Skeletal muscle tissue (tissue), 4 donors: ENCODE measurements around the gene RXFP1. TPM values are rescaled to one million over a fixed set of nuclear protein-coding genes. Genes with fewer than 3 reads are reported as not detected.

Experiments
- H3K27ac ChIP-seq: one replicate; pipeline ENCODE4 v1.7.0; 2013; ENCODE audit warnings: mild to moderate bottlenecking, low read depth, low read length, inconsistent platforms
- H3K27me3 ChIP-seq, 3 donors: one replicate each; pipeline ENCODE4 v1.7.0; 2013; ENCODE audit warnings: low read length in 3 of 3; ENCODE audit not compliant: control insufficient read depth in 3 of 3, insufficient read depth in 3 of 3
- H3K36me3 ChIP-seq, 3 donors: one replicate each; pipeline ENCODE4 v1.7.0; 2013; ENCODE audit warnings: low read length in 3 of 3; ENCODE audit not compliant: control insufficient read depth in 3 of 3, insufficient read depth in 3 of 3
- H3K4me1 ChIP-seq, 3 donors: one replicate each; pipeline ENCODE4 v1.7.0; 2013; ENCODE audit warnings: low read length in 3 of 3, mild to moderate bottlenecking in 3 of 3; ENCODE audit not compliant: control insufficient read depth in 3 of 3, insufficient read depth in 3 of 3
- H3K4me3 ChIP-seq, 3 donors: one replicate each; pipeline ENCODE4 v1.7.0; 2013; ENCODE audit warnings: low read length in 3 of 3
- H3K9ac ChIP-seq, 3 donors: one replicate each; pipeline ENCODE4 v1.7.0; 2013; ENCODE audit warnings: low read length in 3 of 3, mild to moderate bottlenecking in 3 of 3, moderate library complexity in 2 of 3, low read depth in 1 of 3
- H3K9me3 ChIP-seq, 3 donors: one replicate each; pipeline ENCODE4 v1.7.0; 2013; ENCODE audit warnings: low read length in 3 of 3; ENCODE audit not compliant: control insufficient read depth in 3 of 3
- total RNA-seq: library from RNA; depleted of rRNA; stranded (reverse); fragments of >200 nt; gene quantifications from one replicate; pipeline ENCODE4 v1.2.3, GENCODE V29; 2014
- donor health status: Osteomylitis.

RXFP1 gene
- total RNA-seq, 1 donor from 2014 or later: 0.52 TPM

DNA sequence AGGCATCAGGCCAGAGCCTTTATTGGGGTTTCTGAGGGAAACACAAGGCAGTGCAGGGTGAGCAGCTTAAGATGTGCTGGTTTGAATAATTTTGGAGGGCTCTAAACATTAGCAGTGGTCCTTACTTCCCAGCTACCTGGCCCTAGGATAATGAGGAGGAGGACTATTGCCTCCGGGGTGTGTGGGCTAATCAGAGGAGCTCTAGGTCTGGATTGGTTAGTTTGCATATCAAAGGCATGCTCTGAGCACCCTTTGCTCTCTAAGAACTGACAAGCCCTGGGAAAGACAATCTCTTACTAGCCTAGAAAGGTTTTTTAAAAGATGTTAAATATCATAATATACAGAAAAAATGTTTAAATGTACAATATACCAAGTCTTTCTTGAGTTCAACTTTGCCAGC is 58.4 kb downstream of the RXFP1 start:
- H3K4me3 ChIP-seq: no peak overlapping the region
- H3K9me3 ChIP-seq: no peaks in the 10 kb centered on the region
- H3K27me3 ChIP-seq: no peaks in the 10 kb centered on the region
- H3K27ac ChIP-seq: no peak overlapping the region
- no peaks in the 10 kb centered on the region for H3K4me1 ChIP-seq
- H3K36me3 ChIP-seq: no peaks in the 10 kb centered on the region
- H3K9ac ChIP-seq: no peak overlapping the region

DNA sequence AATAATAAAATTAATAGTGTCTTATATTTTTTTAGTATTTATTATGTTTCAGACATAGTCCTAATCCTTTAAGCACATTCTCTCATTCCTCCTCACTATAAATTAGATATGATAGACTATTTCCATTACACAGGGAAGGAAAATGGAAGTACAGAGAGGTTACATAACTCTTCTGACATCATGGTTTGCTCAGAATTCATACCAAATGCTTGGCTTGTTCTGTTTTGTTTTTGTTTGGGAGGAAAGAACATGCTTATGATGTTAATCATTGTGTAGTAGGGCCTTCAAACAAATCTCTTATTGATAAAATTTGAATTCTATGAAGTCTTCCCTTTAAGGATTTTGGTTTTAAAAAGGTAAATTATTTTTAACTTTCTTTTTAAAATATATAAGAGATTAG is 59.5 kb downstream of the RXFP1 start:
- no peak overlapping the region for H3K9ac ChIP-seq
- no peak overlapping the region for H3K27ac ChIP-seq
- no peak overlapping the region for H3K4me3 ChIP-seq
- no peaks in the 10 kb centered on the region for H3K27me3 ChIP-seq
- H3K4me1 ChIP-seq: no peaks in the 10 kb centered on the region
- no peaks in the 10 kb centered on the region for H3K9me3 ChIP-seq
- no peaks in the 10 kb centered on the region for H3K36me3 ChIP-seq

DNA sequence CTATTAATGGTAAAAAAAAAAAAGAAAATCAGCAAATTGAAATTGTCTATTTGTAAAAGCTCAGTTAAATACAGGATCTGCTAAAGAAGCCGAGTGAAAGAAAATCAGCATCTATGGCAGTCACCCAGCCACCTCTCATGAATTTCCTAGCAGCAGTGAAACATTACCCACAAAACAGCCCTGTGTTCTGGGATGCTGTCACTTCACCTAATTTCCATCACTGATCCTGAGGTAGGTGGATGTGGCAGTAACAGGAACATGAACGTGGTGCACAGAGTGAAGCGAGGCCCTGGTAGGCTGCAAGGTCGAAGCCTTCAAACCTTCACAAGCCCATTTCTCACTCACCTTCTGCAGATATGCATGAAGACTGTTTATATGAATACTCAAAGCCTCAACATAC is 65.2 kb downstream of the RXFP1 start:
- Histone ChIP-seq H3K4me3 (no peak overlapping the region), H3K27ac (no peak overlapping the region), H3K36me3 (no peaks in the 10 kb centered on the region), H3K4me1 (no peaks in the 10 kb centered on the region), H3K27me3 (no peaks in the 10 kb centered on the region), H3K9ac (no peak overlapping the region), H3K9me3 (no peaks in the 10 kb centered on the region)

DNA sequence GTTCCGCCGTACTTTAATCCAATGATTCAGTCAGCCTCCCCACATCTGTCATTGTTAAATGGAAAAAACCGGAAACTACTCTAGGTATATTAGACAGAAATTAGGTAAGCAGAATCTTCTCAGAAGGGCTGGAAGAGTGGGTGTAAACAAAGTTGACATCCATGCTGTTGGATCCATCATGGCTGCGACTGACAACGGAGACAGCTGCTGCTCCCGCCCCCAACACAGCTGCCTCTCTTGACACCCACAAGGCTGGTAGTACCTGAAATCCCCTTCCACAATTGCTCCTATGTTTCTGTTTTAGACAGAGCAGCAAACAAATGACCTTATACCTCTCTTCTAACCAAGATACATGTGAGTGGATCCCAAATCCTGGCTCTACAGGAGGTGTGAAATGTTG is 66.6 kb downstream of the RXFP1 start:
- H3K9me3 ChIP-seq: no peaks in the 10 kb centered on the region
- H3K9ac ChIP-seq: no peak overlapping the region
- H3K4me3 ChIP-seq: no peak overlapping the region
- no peaks in the 10 kb centered on the region for H3K27me3 ChIP-seq
- H3K36me3 ChIP-seq: no peaks in the 10 kb centered on the region
- H3K4me1 ChIP-seq: no peaks in the 10 kb centered on the region
- no peak overlapping the region for H3K27ac ChIP-seq

DNA sequence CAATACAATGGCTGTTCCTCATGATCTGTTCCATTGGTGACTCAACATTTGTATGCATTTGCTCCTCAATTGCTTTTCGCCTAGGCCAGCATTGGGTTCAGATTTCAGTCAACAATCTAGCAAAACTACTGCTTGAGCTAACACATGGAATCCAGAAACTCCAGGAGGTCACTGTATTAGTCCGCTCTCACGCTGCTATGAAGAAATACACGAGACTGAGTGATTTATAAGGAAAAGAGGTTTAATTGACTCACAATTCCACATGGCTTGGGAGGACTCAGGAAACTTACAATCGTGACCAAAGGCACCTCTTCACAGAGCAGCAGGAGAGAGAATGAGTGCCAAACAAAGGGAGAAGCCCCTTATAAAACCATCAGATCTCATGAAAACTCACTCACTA is 67.1 kb downstream of the RXFP1 start:
- Histone ChIP-seq H3K9me3 (no peaks in the 10 kb centered on the region), H3K4me3 (no peak overlapping the region), H3K36me3 (no peaks in the 10 kb centered on the region), H3K9ac (no peak overlapping the region), H3K27ac (no peak overlapping the region), H3K4me1 (no peaks in the 10 kb centered on the region), H3K27me3 (no peaks in the 10 kb centered on the region)

DNA sequence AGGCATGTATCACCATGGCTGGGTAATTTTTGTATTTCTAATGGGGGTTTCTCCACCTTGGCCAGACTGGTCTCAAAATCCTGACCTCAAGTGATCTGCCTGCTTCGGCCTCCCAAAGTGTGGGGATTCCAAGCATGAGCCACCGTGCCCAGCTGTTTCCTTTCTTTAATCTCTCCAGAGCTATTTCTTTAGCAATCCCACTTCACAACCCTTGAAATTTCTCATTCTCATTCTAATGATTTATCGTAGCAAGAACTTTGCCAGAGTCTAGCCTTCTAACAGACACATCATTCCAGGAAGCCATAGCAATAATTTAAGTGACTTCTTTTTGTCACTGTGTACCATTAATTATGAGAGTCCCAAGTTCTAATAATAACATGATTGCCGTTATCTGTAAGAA is 68.6 kb downstream of the RXFP1 start:
- Histone ChIP-seq H3K9ac (no peak overlapping the region), H3K9me3 (no peaks in the 10 kb centered on the region), H3K4me1 (no peaks in the 10 kb centered on the region), H3K27me3 (no peaks in the 10 kb centered on the region), H3K27ac (no peak overlapping the region), H3K4me3 (no peak overlapping the region), H3K36me3 (no peaks in the 10 kb centered on the region)

DNA sequence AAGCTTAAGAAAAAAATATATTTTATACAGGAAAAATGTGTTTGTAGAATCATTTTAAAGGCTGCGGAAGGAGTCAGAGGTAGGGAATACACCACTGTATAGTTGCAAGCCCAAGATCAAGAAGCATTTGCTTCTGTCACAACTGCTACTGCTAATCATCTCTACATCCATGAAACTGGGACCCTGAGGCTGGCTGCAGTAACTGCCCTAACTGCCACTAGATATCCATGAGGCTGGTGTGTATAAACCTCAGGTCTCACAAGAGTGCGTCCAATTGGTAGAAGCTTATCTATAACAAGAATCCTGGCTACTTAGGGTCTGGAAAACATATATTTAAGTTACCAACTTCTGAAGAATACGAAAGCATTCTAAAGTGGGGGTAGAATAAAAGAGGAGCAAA is 69.1 kb downstream of the RXFP1 start:
- Histone ChIP-seq H3K27me3 (no peaks in the 10 kb centered on the region), H3K27ac (no peak overlapping the region), H3K9ac (no peak overlapping the region), H3K9me3 (no peaks in the 10 kb centered on the region), H3K36me3 (no peaks in the 10 kb centered on the region), H3K4me1 (no peaks in the 10 kb centered on the region), H3K4me3 (no peak overlapping the region)

DNA sequence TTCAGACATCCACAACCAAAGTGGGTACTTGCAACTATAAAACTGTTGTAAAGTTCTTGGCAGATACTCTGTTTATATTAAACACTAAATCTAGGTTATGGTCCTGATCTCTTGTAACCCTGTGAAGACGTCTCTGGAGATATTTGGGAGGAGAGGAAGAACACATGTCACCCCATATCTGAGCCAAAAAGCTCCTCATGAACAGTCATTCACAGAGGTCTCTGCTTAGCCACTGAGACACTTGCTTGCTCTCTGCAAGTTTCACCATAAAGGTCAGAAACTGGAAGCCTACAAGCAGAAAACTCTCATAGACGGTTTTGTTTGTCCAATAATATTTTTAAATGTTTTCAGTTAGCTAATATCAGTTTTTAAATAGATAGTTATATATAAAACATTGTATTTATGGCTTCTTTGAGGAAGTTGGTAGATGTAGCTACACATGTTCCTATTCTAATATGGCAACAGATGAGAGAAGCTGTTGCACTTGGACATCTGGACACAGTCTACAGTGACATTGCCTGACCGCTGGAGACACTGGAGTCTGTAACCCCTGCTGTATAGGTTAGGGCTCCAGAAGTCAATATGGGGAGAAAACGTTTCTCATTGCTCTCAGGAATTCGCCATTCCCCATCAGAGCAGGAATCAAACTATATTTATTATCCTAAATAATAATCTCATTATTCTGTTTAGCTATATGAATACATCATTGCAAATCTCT is 76.4 kb downstream of the RXFP1 start:
- no peak overlapping the region for H3K4me3 ChIP-seq
- H3K4me1 ChIP-seq: no peaks in the 10 kb centered on the region
- no peaks in the 10 kb centered on the region for H3K27me3 ChIP-seq
- no peak overlapping the region for H3K27ac ChIP-seq
- H3K9me3 ChIP-seq: no peaks in the 10 kb centered on the region
- no peak overlapping the region for H3K9ac ChIP-seq
- no peaks in the 10 kb centered on the region for H3K36me3 ChIP-seq

DNA sequence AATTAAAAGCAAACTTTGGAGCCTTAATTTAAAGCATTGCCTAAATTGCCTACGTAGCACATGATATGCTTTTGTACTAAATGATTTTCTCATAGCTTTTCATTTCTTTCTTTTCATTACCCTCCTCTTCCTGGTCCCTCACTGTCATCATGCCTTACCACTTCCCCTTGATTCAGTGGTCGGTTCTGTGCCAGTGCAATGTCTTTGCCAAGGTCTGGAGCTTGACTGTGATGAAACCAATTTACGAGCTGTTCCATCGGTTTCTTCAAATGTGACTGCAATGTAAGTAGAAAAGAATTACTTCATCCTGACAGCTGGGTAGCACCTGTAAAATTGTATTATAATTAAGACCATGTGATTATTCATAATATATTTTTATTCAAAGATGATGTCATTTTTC is 77.5 kb downstream of the RXFP1 start:
- Histone ChIP-seq H3K9ac (no peak overlapping the region), H3K36me3 (no peaks in the 10 kb centered on the region), H3K4me1 (no peaks in the 10 kb centered on the region), H3K27ac (no peak overlapping the region), H3K27me3 (no peaks in the 10 kb centered on the region), H3K9me3 (no peaks in the 10 kb centered on the region), H3K4me3 (no peak overlapping the region)

DNA sequence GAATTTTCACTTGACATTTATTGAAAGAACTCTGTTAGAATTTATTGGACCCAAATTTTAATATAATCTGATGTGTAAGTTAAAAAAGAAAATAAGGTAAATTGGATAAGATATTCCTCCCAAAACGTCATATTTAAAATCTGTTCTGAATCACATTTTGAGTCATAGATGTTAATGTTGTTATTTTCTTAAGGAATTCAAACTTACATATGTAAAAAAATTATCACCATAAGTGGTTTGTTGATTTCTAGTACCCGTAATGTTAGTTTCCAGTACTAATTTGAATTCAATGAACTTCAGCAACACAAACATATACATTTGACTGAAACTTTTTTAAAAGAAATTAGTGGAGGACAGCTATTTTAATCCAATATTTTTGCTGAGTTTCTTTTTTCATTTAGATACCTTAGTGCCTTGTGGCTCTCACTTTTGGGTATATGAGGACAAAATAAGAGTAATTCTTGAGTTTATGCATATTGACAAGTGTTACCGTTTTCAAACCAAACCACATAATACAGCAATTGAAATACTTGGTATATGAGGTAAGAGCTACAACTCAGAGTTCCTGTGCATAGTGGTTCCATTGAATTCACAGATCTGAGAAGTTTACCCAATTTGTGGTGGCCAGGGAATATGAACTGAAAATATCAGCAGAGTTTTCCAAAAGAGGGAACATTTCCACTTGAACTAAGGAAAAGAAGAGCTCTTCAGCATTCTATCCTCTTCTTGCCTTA is 78.2 kb downstream of the RXFP1 start:
- no peaks in the 10 kb centered on the region for H3K4me1 ChIP-seq
- no peaks in the 10 kb centered on the region for H3K9me3 ChIP-seq
- H3K9ac ChIP-seq: no peak overlapping the region
- no peaks in the 10 kb centered on the region for H3K27me3 ChIP-seq
- no peaks in the 10 kb centered on the region for H3K36me3 ChIP-seq
- no peak overlapping the region for H3K4me3 ChIP-seq
- no peak overlapping the region for H3K27ac ChIP-seq
